GM19351 (cell line): ENCODE measurements around the gene ASIC2.

Source experiments
- ATAC-seq: cut with Tn5 transposase; IDR thresholded peaks from one replicate; pipeline ENCODE4 v1.9.1; 2021; ENCODE audit warnings: mild to moderate bottlenecking, moderate library complexity; ENCODE audit not compliant: unreplicated experiment

The ASIC2 gene

DNA sequence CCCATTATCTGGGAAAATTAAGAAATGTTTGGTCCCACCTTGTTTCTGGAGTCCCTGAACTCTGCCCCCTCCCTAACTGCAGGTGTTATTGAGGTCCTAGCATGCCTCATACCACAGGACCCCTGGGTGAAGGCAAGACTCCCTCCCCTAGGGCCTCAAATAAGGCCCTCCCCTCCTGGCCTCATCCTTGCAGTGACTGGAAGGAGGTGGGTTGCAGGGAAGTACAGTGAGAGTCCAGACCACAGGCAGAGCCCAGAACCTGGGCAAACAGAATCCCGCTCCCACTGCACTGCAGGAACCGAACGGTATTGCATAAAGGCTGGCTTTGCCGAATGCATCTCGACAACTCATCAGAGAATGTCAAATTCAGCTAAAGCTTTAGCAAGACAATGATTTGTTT lies 126.6 kb downstream of the ASIC2 start:
- no peak for ATAC-seq

DNA sequence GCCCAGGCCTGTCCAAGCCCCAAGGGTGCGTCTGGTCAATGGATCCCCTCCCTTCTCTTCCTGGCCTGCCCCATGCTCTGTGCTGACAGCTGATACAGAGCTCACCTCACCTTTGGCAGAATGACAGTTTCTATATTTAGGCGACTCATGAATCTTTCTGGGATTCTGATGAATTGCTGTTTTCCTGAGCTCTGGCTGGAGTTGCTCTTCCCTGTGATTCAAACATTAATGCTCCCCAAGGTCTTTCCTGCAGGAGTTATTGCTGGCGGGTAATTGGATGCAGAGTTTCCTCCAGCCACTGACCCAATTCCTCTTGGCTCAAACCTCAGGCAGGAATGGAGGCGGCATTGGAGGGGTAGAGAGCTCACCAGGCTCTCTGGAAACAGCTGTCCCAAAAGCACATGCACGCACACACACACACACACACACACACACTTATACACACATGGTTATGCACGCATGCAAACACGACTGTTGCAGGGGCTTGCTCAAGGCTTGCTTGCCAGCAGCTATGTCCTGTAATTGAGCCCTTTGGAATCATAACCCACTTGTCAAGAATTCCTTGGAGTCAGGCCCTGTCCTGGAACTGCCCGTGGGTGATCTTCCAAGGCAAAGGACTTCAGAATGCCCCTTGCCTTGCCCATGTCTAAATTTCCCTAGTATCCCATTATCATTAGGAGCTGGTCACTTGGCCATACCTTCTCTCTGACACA lies 128.8 kb downstream of the ASIC2 start:
- no peak for ATAC-seq

DNA sequence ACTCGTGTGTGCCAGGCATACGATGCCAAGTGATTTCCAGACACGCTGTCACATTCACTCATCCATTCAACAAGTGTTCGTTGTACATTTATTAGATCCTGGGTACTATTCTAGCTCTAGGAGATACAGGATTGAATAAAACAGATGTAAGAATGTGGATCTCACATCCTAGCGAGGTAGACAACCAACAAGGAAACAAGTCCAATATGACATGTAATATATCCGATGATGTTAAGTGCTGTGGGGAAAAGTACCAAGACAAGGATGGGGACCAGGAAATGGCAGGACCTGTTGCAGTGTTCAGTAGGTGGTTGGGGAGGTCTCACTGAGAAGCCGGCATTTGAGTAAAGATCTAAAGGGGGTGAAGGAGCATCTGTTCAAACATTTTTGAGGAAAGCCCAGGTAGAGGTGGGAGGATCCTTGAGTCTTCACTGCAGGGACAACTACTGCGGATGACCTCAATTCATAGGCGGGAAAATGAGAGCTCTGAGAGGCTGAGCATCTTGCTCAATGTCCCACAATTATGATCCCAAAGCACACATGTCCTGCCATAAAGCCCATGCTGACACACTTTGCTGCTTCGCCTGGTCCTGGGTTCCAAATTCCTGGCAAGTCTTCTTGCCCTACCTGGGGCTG lies 129.4 kb downstream of the ASIC2 start:
- no peak for ATAC-seq

DNA sequence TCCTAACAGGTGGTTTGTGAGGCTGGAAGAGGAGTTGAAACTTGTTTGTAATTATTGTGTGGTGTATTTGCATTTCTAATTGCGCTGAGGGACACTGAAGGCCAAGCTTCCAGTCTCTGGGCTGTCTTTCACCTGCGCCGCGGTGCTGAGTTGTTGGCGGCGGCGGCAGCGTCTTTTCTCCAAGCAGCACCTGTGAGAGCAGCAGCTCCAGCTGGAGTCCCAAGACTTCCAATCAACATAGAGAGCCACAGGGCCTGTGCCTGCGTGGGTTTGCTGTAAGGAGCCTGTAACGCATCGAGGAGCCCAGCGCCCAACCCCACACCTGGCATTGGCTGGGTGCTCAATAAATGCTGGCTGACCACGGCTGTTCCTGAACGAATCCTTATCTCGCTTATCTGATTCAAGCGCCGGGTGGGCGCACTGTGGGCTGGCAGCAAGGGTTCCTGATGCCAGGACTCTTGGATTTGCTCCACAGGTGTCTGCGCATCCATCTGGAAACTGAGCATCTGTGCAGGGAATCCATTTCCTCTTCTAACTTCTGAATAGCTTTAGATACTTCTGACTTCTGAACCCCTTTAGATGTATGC lies 138.1 kb downstream of the ASIC2 start:
- ATAC-seq = no peak

DNA sequence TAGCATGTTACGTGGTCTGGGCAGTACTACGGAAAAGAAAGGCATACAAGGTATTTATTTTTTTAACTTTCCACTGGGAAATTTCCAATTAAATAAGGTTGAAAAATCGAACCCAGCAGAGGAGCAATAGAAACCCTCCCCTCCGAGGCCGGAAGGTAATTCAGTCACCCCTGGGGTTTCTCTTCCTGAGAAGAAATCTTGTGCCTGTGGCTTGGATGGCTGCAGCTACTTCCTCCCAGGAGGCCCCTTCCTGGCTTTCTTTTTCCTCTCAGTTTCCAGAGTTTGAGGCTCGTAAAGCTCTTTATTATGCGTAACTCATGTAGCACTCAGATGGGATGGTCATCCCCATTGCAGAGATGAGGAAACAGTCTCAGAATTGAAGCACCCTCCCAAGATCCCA lies 140.3 kb downstream of the ASIC2 start:
- no peak for ATAC-seq

DNA sequence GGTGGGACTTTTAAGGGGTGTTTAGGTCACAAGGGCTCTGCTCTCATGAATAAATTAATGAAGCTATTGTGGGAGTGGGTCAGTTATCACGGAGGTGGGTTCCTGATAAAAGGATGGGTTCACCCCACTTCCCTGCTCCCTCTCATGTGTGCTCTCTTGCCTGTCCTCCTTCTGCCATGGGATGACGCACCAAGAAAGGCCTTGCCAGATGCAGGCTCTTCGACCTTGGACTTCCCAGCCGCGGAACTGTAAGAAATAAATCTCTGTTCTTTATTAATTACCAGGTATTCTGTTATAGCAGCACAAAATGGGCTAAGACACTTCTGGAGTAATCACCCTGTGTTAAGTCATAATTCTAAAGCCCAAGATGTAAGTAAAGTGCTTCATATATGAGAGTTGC lies 141.5 kb downstream of the ASIC2 start:
- no peak for ATAC-seq

DNA sequence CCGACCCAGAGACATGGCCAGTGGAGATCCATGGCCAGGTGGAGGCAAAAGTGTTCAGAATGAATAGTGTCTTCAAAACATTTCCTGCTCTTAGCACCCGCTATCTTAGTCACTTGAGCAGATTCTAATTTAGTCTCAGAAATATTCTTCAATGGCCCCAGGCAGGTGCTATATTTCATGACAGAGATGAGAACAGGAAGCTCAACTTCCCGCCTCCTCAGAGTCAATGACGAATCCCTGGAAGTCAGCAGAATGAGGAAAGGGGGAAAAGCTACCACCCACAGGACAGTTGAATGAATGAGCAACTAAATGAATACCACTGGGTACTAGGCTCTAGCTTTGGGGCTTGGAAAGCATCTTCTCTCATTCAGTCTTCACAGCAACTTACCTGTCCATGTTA lies 147.2 kb downstream of the ASIC2 start:
- ATAC-seq = no peak

DNA sequence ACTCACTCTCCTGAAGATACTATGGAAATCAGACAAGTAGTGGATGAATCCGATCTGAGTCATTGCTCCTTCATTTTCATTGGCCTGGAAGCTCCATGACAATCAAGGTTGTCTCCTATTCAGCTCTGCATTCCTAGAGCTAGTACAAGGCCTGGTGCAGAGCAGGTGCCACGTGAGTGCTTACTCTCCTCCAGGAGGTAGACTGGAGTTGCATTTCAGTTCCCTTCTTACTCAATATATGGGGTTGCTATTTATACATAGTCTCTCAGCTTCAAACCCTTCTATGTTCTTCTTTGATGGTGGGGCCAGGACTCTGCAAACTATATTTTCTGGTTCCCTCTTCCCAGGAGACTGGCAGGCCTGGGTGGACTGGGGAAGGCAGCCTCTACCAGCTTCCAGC lies 148.3 kb downstream of the ASIC2 start:
- no peak for ATAC-seq

DNA sequence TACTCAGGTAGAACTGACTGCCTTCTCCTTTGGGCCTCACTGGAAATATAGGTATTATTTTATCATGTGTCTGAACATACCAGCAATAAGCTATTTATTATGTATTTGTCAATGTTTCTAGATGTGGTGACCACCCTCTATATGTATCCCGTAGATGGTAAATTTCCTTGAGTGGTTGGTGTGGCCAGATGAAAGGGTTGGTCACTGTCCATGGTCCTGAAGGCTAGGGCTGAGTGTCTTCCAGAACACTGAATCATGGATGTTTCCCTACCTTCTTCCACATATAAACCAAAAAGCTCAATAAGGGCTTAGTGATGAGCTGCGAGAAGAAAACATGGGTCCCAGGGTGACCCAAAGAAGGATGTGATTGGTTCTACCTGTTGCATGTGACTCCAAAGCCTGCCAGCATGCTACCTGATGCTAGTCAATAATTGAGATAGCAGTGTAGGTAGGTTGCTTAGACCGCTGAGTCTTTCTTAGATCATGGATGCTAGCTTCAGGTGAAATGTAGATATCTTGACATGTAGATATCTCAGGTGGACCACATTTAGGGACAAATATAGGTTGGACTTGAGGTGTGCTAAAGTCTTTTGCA lies 150.3 kb downstream of the ASIC2 start:
- ATAC-seq = no peak

DNA sequence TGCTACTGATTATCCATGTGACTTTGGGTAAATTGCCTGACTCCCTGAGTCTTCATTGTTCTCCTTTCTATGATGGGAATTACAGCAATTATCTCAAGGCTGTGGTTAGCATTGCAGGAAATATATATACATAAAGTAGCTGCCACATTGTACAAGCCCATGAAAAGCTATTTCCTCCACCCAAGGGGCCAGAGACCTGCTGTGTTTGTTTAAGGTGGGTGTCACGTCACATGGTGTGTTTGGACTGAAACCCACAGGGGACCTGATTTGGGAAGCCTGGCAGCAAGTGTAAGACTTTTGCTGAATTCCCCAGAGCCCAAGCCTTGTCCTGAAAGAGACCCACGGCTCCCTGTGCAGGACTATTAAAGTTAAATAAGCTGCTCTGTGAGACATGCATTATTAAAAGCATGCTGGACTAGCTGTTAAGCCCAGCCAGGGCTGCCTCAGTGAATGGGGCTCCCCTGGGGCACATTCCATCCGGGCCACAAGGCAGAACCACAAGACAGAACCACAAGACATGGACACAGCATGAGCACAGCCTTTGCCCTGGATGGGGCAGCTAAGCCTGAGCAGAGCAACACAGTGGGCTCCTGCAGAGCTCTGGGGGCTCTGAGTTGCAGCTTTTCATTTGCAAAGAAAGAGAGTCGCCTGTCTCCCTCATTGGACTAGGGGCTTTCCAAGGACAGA lies 152.5 kb downstream of the ASIC2 start:
- no peak for ATAC-seq

DNA sequence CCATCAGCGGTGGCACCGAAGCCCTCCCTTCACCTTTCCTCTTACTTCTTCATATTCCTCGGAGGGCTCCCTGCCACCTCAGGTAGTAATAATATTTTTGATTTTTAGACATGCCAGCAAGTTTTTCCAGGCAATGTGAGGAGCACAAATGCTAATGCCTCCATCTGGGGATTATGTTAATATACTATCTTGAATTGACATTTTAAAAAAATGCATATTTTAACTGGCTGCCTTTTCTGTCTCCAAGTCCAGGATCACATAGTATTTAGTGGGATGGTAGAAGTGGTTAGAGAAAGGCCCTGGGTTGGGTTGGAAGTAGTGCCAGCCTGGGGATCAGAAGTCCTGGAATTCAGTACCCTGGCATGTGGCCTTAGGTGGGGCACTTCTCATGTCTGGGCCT lies 154.5 kb downstream of the ASIC2 start:
- ATAC-seq = no peak

DNA sequence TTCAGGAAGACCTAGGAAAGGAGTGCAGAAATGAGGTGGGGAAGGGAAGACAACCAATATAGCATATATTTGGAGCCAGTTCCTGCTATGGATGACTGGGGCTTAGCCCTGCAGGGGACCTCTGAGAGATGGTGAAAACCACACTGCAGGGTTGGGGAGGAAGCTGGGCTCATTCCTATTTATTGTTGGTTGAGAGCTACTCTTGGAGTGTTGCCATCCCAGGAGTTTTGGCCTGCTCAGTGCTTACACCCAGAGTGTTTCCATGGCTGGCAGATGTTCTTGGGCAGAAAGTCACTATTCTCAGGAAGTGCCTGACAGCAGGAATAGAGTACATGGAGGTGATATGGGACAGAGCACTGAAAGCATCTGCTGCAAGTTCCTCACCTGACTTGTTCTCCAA lies 155.7 kb downstream of the ASIC2 start:
- no peak for ATAC-seq

DNA sequence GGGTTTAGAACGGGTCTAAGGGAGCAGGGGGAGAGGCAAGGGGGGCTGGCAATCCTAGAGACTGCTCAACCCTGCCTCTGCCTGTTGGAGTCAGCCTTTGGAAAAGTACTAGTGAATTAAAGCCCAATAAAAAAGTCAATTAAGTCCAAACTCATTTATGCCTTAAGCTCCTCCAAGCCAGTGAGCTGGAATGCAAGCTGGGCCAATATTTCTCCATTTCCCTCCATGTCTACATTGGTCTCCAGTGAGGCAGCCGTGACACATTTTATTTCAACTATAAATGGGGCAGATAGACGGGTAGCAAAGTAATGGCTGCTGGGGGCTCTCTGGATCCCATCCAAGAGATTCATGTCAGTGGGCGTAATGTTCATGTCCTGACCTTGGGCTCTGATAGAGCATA lies 157.4 kb downstream of the ASIC2 start:
- ATAC-seq = no peak

DNA sequence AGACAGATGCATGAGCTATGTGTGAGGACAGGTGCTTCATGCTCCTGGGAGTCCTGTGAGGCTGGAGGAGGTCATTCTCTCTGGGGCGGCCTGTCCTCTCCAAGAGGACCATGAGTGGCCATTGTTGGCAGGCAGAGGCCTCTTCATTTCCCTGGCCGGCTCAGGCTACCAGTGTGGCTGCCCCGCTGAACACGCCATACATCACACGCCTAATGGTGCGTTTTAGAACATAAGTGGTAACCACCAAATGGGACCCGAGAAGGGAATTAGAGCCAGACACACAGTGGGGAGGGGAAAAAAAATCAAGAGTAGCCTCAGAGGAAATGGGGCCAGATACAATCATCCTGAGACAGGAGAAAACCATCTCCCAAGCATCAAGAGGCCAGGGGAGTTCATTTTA lies 161.5 kb downstream of the ASIC2 start:
- no peak for ATAC-seq

DNA sequence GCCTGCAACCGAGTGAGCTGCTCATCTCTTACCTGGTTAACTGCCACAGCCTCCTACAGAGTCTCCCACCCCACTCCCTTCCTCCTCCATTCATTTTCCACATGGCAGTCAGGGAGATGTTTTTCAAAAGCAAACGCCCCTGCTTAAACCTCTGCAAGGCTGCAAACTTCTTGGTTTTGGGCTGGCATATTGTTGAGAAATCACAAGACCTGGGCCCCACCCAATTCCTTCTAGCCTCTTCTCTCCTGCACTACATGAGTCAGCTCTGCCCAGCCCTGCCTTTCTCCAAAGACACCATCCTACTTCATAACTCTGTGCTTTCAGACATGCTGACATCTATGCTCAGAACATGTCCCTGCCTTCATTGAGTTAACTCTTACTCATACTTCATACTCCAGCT lies 165.4 kb downstream of the ASIC2 start:
- ATAC-seq = no peak

DNA sequence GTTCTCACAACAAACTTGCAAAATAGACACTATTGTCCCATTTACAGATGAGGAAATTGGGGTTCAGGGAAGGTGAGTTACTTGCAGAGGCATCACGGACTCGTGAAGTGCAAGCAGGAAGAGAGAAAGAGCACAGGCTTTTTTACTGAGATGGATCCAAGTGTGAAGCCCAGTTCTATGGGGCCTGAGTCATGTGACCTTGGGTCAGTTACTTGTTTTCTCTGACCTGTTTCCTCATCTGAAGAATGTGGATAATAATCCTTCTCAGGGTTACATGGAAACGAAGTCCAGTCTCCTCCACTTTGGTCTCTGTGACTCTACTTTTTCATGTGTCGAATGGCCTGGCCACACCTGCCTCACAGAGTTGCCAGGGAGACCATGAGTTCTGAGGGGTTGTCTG lies 167.0 kb downstream of the ASIC2 start:
- ATAC-seq = no peak

DNA sequence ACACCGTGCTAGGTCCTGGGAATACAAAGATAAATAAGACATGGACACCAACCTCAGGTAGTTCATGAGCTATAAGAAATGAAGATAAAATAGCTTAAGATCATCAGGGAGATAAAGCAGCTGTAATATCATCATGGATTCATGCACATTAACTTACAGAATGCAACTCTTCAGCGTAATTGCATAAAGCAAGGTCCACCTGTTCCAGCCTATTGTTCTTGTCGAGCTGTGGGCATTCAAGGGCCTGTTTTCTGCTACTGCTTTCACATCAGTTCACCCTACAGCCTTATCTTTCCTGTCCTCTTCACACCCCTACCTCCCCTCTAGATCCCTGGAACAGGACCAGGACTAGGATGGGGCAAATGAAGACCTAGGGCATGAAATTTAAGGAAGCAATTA lies 167.5 kb downstream of the ASIC2 start:
- no peak for ATAC-seq

DNA sequence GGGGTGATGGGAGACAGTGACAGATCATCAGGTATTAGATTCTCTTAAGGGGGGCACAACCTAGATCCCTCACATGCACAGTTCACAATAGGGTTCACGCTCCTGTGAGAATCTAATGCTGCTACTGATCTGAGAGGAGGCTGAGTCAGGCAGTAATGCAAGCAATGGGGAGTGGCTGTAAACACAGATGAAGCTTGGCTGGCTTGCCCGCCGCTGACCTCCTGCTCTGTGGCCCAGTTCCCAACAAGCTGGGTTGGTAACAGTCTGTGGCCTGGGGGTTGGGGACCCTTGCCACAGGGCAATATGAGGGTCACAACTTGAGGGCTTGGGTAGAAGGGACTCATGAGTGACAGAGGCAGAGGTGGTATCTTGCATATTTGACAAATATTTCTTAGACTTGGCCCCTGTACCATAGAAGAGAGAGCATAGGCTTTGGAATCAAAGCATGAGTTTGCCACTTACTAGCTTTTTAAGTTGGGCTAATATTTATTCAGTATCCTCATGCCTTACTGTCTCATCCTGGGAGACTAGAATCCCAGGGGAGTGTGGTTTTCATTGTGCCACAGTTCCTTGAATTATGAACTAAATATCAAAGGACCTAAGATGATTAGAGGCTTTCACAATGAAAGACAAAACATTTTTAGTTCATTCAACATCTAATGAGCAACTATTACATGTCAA lies 168.1 kb downstream of the ASIC2 start:
- ATAC-seq = no peak

DNA sequence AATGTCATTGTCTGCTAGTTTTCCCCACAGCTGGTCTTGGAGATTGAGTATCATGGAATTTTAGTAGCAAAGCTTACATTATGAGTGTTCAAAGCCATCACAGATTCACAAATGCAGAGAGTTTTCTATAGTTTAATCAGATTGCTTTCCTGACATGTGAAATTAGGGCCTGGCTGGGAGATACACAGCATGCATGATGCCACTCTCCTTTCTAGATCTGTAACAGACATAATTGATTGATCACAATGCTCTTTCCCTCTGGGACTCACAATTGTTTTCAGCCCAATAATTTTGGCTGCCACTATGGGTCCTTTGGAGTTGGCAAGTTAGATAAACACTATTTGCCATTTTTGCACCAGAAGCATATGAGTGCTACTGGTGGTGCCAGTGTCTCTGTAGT lies 168.9 kb downstream of the ASIC2 start:
- no peak for ATAC-seq

DNA sequence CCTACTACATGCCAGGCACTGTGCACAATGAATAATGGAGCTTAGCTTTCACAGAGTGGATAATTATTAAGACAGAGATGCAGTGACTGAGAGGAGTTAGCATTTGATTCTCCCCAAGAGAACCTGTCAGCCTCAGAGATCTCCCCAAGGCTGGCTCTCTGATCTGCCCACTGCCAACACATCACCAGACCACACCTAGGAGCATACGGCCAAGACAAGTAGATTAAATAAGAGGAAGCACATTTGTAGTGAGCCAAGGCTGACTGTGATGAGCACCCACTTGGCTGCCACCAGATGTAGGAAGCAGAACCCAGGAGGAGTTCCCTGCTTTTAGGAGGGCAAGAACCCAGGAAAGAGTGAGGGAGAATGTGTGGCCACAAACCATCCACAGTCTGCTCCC lies 171.3 kb downstream of the ASIC2 start:
- ATAC-seq = no peak

DNA sequence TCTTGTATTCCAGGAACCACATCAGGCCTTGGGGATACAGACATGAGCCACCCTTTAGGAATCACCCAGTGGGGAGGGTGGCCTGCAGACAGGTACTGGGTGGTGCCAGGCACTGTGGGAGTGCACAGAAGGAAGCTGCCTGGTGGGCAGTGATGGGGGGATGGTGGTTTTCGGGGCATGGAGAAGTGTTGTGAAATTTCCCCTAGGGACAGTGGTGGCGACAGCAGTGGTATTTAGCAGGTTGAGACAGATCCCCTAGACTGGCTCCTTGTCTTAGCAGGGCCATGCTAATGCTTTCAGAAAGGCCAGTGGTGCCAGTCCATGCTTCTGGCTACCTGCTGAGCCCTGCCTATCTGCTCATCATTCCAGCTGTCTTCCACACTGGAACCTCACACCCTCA lies 171.8 kb downstream of the ASIC2 start:
- ATAC-seq = no peak
